Stimulated activated CD8-positive, alpha-beta memory T cell treated with anti-CD3 and anti-CD28 coated beads, Interleukin-7, amount 100 ng/mL, for 48 hours (primary cell): ENCODE results near the gene SMIM10L2A.
"Not testable (repeated sequence)": the region's sequence is repeated elsewhere in the genome, so short reads cannot be mapped to it uniquely, and the experiment has no call there.

Experiments used
- DNase-seq, 2 donors: peaks; one replicate each; pipeline ENCODE4 v3.0.0-alpha.2; 2020; ENCODE audit warnings: low read depth in 1 of 2; ENCODE audit errors: extremely low read depth in 1 of 2

Gene SMIM10L2A

GRCh38 chrX:135449637-135450550 is 28.1 kb downstream of the SMIM10L2A start:
- DNase-seq: no peak

- no peak for DNase-seq
Measured at GRCh38 chrX:135453381-135453780, 31.6 kb downstream of the SMIM10L2A start.

GRCh38 chrX:135454816-135455215 is 33.1 kb downstream of the SMIM10L2A start:
- no peak for DNase-seq

- not testable (repeated sequence) for DNase-seq
Measured at GRCh38 chrX:135461756-135462155, 40.0 kb downstream of the SMIM10L2A start.

- no peak for DNase-seq
Measured at GRCh38 chrX:135463937-135464336, 42.2 kb downstream of the SMIM10L2A start.

- no peak for DNase-seq
Measured at GRCh38 chrX:135476378-135476777, 54.6 kb downstream of the SMIM10L2A start.

GRCh38 chrX:135477576-135477975 is 55.8 kb downstream of the SMIM10L2A start:
- DNase-seq: no peak
